Stimulated activated CD8-positive, alpha-beta memory T cell treated with anti-CD3 and anti-CD28 coated beads, Interleukin-4, amount 100 ng/mL, for 24 hours (primary cell): ENCODE data around the gene TRMT6.

Experiments
- DNase-seq: peaks from one replicate; pipeline ENCODE4 v3.0.0-alpha.2; 2020; ENCODE audit warnings: low read depth

The TRMT6 gene

DNA sequence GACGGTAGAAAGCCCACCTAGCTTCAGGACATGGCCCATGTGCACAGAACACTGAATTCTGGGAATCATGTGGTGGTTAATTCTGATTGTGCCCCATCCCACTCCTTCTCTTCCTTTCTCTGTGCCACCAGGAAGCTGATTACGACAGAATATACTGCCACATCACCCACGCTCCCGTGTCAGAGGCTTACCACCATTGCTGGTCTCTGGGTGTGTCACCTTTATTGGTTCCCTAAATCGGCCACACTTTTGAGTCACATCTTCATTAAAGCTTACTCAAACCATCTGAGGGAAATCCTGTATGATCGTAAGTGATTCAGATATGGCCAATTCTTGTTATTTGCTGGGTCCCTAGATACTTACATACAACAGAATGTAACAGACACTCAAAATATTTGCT, 3.1 kb downstream of the TRMT6 start:
- DNase-seq: no peak

DNA sequence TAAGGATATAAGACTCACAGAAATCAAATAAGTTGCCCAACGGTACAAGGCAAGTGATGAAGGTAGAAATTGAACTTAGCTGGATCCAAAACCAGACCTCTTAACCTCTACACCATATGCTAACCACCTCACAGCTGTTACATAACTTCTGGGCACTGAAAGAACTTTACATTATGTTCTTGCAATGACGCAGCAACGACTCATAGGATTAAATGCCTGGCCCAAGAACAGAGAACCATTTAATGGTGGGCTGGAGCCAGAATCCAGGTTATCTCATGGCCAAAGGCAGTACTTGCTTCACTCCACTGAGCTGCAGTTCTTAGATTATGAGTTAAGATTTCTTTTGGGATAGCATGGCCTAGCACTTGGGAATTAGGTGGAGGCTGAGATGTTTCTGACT, 4.4 kb downstream of the TRMT6 start:
- no peak for DNase-seq

- DNase-seq: no peak
Measured at GRCh38 chr20:5938456-5939029, 11.8 kb downstream of the TRMT6 start.

DNA sequence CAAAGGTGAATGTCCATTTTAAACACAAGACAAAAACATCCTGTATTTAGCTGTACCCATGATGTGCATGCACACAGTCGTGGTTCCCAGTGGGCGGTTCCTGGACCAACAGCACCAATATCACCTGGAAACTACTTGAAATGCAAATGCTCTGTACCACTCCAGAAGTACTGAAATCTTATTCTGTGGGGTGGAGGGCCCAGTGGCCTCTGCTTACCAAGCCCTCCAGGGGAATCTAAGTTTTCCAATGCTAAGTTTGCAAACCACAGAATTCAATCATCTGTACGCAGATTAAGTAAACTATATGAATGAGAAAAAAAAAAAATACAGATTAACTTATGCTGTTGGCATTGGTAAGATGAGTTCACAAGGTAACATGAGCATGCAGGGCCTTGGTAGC, 14.1 kb downstream of the TRMT6 start:
- no peak for DNase-seq

DNA sequence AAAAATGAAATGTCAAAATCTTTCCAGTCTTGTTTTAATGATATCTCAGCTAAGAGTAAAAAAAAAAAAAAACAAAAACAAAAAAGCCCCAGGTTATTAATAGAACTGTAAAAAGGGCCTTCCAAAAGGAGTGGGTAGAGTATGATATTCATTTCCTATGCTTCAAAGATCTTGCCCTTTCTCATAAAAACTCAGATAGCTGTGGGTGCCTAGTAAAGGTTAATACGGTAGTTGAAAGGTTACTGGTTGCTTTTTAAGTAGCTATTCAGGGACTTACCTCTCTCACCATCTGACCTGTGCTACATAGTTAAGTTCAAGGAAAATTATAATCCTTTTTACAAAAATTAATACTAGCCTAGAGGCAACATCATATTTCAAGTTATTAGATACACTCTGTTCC, 14.9 kb downstream of the TRMT6 start:
- no peak for DNase-seq

- DNase-seq: no peak
Measured at GRCh38 chr20:5933802-5934436, 16.4 kb downstream of the TRMT6 start.

GRCh38 chr20:5932796-5933195, 17.5 kb downstream of the TRMT6 start:
- DNase-seq: no peak

DNA sequence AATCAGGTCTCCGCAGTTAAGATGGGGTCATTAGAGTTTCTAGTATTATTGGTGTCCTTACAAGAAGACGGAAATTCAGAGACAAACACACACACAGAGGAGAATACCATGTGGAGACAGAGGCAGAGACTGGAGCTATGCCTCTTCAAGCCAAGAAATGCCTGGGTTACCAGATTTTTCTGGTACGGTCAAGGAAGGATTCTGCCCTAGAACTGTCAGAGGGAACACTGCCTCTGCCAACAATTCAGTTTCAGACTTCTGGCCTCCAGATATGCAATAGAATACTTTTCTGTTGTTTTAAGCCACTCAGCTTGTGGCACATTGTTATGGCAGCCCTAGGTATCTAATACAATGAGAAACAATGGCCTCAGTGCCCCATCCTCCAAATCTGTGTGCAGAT, 18.9 kb downstream of the TRMT6 start:
- no peak for DNase-seq

GRCh38 chr20:5928836-5929715, 21.3 kb downstream of the TRMT6 start:
- DNase-seq: no peak

GRCh38 chr20:5927749-5928462, 22.4 kb downstream of the TRMT6 start:
- no peak for DNase-seq

GRCh38 chr20:5925551-5925950, 24.8 kb downstream of the TRMT6 start:
- DNase-seq: no peak

DNA sequence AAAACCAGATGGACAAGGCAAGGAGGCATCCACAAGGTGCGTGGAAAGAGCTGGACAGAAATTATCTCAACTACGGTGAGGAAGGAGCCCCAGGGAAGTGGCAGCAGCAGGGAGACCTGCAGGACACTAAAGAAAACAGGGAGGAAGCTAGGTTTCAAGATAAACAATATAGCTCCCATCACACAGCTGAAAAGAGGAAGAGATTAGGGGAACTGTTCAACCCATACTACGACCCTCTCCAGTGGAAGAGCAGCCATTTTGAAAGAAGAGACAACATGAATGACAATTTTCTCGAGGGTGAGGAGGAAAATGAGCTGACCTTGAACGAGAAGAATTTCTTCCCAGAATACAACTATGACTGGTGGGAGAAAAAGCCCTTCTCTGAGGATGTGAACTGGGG, 26.8 kb downstream of the TRMT6 start:
- DNase-seq: no peak

DNA sequence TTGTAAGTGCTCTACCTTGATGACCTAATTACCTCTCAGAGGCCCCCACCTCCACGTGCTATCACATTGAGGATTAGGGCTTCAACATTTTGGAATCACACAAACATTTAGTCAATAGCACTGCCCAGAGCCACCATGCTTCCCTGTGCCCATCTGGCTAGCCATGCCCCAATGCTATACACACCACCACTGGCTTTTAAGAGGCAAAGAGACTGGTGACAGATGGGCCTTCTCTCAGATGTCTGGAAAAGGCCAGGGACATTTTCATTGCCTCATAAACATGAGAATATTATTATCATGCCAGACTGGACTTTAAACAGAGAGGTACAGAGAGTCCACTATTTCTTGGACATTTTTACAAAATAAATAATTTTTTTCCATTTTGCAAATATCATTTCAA, 29.8 kb downstream of the TRMT6 start:
- DNase-seq: no peak

DNA sequence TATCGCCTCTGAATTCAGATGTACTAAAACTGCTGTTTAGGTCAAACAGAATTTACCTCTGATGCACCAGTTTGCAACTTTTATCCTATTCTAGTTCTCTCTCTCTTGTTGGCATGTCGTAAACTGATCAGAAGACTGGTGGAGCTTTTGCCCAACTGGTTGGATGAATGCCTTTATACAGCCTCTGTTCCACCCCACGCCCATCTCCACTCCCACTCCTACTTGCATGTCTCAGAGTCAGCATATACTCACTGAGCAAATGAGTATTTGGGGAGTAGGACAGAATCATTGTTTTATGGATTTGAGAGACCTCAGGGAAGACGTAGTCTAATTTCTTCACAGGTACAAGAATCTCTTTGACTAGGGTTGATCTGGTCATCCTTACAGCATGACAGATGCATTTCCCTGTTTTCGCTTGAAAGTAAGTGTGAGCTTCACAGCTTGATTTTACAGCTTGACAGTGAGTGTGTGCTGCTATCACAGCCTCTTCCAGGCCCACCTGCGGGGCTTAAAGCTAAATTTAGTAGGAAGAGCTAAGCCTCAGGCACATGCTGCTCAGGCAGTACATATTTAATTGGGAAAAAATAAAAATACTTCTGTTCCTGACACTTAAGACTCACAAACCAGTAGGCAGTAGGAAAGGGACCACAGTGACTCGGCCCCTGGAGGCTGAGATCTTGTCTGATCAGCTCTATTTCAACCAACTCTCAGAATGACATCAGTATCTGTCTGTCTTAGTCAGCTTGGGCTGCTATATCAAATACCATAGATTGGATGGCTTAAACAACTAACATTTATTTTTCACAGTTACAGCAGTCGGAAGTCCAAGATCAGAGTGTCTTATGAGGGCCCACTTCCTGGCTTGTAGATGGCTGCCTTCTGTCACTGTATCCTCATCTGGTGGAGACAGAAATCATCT, 30.4 kb downstream of the TRMT6 start:
- no peak for DNase-seq

DNA sequence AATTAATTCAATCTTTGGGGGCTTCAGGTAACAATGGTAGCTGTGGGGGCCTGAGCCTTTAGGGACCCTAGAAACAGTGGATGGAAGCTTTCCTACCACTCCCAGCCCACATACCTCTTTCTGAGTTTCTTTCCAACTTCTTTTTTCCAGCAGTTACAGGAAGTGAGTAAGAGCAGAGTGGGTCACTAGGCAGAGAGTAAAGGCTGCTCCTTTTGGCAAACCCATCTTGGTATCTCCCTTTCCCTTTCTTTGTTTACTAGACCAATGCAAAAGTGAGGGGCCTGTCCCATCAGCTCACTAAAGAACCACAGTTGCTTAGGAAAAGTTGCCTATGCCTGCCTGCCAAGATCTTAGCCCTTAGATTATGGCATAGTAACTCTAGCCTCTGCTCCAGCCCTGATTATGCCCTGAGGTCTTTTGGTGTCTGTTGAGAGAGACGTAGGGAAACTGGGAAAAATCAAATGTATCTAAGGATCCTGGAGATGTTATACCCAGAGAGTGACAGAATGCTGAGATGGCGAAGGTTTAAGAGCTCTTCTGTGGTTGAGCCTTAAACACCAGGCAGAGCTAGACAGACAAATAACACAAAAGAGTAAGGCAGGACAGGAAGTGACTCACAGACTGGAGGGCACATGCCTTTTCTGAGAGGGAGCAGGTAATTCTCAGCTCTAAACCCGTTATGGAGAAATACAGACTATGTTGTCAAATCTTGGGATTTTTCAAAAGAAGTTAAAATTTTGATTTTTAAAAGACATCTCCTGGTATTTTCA, 31.3 kb downstream of the TRMT6 start:
- DNase-seq: no peak

DNA sequence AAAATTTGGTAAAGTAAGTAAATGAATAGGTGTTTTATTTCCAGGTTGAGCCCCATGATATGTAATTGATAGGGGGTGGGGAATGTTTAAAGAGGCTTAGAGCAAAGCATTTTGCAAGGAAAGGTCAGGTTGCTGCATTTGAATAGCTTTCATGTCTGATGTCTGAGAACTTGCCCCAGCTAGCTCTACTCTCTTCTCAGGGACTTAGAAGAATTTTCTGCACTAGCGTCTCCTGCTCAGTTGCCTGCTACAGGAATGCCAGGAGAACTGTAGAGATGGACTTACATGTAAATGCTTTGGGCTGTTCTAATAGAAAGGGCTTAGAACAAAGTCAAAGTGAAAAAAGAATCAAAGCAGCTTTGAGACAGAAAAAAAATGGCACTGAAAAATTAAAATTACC, 35.5 kb downstream of the TRMT6 start:
- DNase-seq: no peak

- no peak for DNase-seq
Measured at GRCh38 chr20:5913166-5913565, 37.2 kb downstream of the TRMT6 start.

GRCh38 chr20:5910186-5910585, 40.1 kb downstream of the TRMT6 start:
- DNase-seq: no peak

GRCh38 chr20:5908981-5909380, 41.4 kb downstream of the TRMT6 start:
- no peak for DNase-seq

DNA sequence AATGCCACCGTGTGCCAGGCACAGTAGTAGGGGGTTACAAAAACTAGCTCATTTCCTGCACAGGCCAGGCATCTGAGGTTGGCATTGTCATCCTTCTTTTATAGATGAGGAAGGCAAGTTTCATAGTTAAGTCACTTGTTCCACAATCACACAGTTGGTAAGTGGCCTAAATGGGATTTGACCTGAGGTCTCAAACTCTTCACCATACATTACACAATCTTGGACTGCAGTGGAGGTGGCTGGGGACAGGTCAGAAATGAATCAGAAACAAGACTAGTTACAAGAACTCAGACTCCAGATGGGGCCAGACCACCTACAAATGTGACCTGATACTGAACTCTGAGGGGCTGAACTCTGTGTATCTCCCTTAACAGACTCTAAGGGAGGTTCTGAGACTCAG, 49.4 kb downstream of the TRMT6 start:
- no peak for DNase-seq

- no peak for DNase-seq
Measured at GRCh38 chr20:5899444-5899843, 50.9 kb downstream of the TRMT6 start.
